Stomach smooth muscle (tissue), 2 donors: Measurements from ENCODE around the gene SCGB1A1.

Experiments used
- H3K27ac ChIP-seq: one replicate; pipeline ENCODE4 v1.7.0; 2013; ENCODE audit warnings: mild to moderate bottlenecking, low read length, inconsistent platforms
- H3K27me3 ChIP-seq, 2 donors: one replicate each; pipeline ENCODE4 v1.7.0; 2013; ENCODE audit warnings: low read length in 2 of 2; ENCODE audit not compliant: insufficient read depth in 2 of 2, control insufficient read depth in 1 of 2
- H3K36me3 ChIP-seq, 2 donors: one replicate each; pipeline ENCODE4 v1.7.0; 2013; ENCODE audit warnings: low read length in 2 of 2; ENCODE audit not compliant: control insufficient read depth in 2 of 2, insufficient read depth in 2 of 2
- H3K4me1 ChIP-seq: one replicate; pipeline ENCODE4 v1.7.0; 2013; ENCODE audit warnings: low read length; ENCODE audit not compliant: control insufficient read depth, insufficient read depth
- H3K4me3 ChIP-seq, 2 donors: one replicate each; pipeline ENCODE4 v1.7.0; 2013; ENCODE audit warnings: low read length in 2 of 2
- H3K9ac ChIP-seq, 2 donors: one replicate each; pipeline ENCODE4 v1.7.0; 2013; ENCODE audit warnings: low read length in 2 of 2, mild to moderate bottlenecking in 1 of 2
- H3K9me3 ChIP-seq, 2 donors: one replicate each; pipeline ENCODE4 v1.7.0; 2013; ENCODE audit warnings: low read length in 2 of 2; ENCODE audit not compliant: control insufficient read depth in 2 of 2
- donor health status: healthy.
- donor health status: Pancreatic carcinoma.

SCGB1A1 gene

GRCh38 chr11:62399172-62399877 is 19.5 kb upstream of the SCGB1A1 start:
- Histone ChIP-seq H3K36me3 (no peaks in the 10 kb centered on the region), H3K4me3 (peak overlapping the region; percentile 5 to 47), H3K9me3 (no peaks in the 10 kb centered on the region), H3K27me3 (no peaks in the 10 kb centered on the region), H3K4me1 (peaks cover 74% of the 10 kb centered on the region), H3K9ac (peak overlapping the region; percentile 47 to 62), H3K27ac (peak overlapping the region; percentile 95)

DNA sequence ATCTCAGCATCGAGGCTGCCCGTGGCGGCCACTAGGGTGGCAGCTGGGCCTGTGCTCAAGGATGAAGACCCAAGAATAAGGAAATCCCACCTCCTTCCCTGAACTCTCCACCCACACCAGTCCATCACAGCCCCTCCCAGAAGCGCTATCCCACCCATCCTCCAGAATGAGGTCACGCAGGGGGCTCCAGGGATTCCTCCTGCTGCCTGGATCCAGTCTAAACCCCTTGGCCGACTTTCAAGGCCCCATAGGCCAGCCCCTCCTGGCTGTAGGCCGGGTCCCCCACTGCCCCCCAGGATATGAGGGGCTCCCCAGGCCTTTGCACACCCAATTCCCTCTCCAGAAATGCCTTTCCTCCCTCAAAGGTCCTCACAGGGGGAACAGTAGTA is 19.0 kb upstream of the SCGB1A1 start:
- Histone ChIP-seq H3K9me3 (no peaks in the 10 kb centered on the region), H3K4me1 (peaks cover 68% of the 10 kb centered on the region), H3K27me3 (no peaks in the 10 kb centered on the region), H3K9ac (peak overlapping the region; percentile 47 to 62), H3K36me3 (no peaks in the 10 kb centered on the region), H3K4me3 (peak overlapping the region in 1 of 2 donors; percentile 47), H3K27ac (peak overlapping the region; percentile 95)

- H3K27ac ChIP-seq, result peak overlapping the region; percentile 95
- H3K9me3 ChIP-seq, result no peaks in the 10 kb centered on the region
- peak overlapping the region in 1 of 2 donors; percentile 40 for H3K4me3 ChIP-seq
- H3K36me3 ChIP-seq, result no peaks in the 10 kb centered on the region
- H3K27me3 ChIP-seq, result no peaks in the 10 kb centered on the region
- peak overlapping the region; percentile 47 to 62 for H3K9ac ChIP-seq
- H3K4me1 ChIP-seq, result peaks cover 64% of the 10 kb centered on the region
These were observed 18.6 kb upstream of the SCGB1A1 start for GRCh38 chr11:62400281-62400680.

DNA sequence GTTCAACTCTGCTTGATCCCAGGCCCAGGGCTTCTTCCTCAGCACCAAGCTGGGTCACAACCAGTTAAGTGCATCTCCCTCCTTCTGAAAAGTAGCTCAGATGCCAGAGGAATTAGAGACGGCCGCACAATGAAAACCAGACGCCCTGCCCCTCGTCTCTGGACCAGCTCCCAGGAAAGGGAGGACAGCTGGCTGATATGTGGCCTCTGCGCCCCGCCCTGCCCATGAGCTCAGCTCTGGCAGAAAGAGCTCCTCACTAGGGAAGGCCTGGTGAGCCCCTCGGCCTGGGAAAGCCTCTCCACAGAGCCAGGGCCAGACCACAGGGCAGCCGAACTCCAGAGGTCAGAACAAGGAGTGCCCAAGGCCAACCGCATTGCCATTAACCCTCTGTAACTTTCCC is 18.1 kb upstream of the SCGB1A1 start:
- Histone ChIP-seq H3K4me1 (peaks cover 61% of the 10 kb centered on the region), H3K27ac (peak overlapping the region; percentile 95), H3K9me3 (no peaks in the 10 kb centered on the region), H3K9ac (peak overlapping the region; percentile 49 to 68), H3K4me3 (peak overlapping the region; percentile 32 to 40), H3K27me3 (no peaks in the 10 kb centered on the region), H3K36me3 (no peaks in the 10 kb centered on the region)

- H3K4me1 ChIP-seq, result peaks cover 60% of the 10 kb centered on the region
- H3K27me3 ChIP-seq, result no peaks in the 10 kb centered on the region
- H3K36me3 ChIP-seq, result no peaks in the 10 kb centered on the region
- H3K27ac ChIP-seq, result peak overlapping the region; percentile 95
- H3K4me3 ChIP-seq, result peak overlapping the region; percentile 32 to 40
- H3K9me3 ChIP-seq, result no peaks in the 10 kb centered on the region
- peak overlapping the region; percentile 49 to 68 for H3K9ac ChIP-seq
These were observed 17.5 kb upstream of the SCGB1A1 start for GRCh38 chr11:62401356-62401755.

DNA sequence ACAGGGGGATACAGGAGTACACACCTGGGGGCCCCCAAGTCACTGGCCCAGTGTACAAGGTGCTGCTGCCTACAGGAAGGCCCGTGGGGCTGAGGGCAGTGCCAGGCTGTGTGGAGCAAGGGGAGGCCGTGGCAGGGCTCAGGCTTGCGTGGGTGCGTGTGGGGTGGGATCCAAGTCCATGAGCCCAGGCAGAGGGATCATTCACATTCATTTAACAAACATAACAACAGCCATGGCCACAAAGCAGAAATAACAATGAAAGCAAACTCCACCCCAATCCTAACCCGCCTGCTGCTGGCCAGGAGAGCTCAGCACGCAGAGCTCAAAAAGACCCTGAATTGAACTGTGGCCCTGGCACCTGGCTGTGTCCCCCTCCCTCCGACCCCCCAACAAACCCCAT is 17.0 kb upstream of the SCGB1A1 start:
- H3K4me3 ChIP-seq, result peak overlapping the region in 1 of 2 donors; percentile 40
- peaks cover 56% of the 10 kb centered on the region for H3K4me1 ChIP-seq
- peak overlapping the region; percentile 95 for H3K27ac ChIP-seq
- H3K9ac ChIP-seq, result no peak overlapping the region
- H3K9me3 ChIP-seq, result no peaks in the 10 kb centered on the region
- H3K36me3 ChIP-seq, result no peaks in the 10 kb centered on the region
- H3K27me3 ChIP-seq, result no peaks in the 10 kb centered on the region

- H3K9ac ChIP-seq, result no peak overlapping the region
- no peaks in the 10 kb centered on the region for H3K36me3 ChIP-seq
- peak overlapping the region; percentile 95 for H3K27ac ChIP-seq
- H3K27me3 ChIP-seq, result no peaks in the 10 kb centered on the region
- peak overlapping the region in 1 of 2 donors; percentile 8 for H3K4me3 ChIP-seq
- peaks cover 55% of the 10 kb centered on the region for H3K4me1 ChIP-seq
- H3K9me3 ChIP-seq, result no peaks in the 10 kb centered on the region
These were observed 16.4 kb upstream of the SCGB1A1 start for GRCh38 chr11:62402226-62402959.

- H3K27me3 ChIP-seq, result no peaks in the 10 kb centered on the region
- peak overlapping the region; percentile 95 for H3K27ac ChIP-seq
- no peaks in the 10 kb centered on the region for H3K9me3 ChIP-seq
- no peaks in the 10 kb centered on the region for H3K36me3 ChIP-seq
- H3K4me1 ChIP-seq, result peaks cover 49% of the 10 kb centered on the region
- H3K9ac ChIP-seq, result no peak overlapping the region
- no peak overlapping the region for H3K4me3 ChIP-seq
These were observed 15.7 kb upstream of the SCGB1A1 start for GRCh38 chr11:62402960-62403730.

DNA sequence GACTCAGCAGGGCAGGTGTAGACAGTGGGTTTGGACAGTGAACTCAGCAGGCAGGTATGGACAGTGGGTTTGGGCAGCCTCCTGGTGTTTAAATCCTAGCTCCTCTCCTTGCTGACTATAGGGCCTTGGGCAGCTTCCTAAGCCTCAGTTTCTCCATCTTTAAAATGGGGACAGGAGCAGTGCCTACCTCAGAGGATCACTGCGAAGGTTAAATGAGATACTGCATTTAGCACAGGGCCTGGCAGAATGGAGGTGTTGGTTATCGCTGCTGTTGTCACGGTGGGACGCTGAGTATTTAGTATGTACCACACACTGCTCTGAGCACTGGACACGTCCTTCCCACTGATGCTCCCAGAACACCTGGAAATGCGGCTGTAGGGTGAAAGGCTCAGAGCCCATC is 14.4 kb upstream of the SCGB1A1 start:
- H3K36me3 ChIP-seq, result no peaks in the 10 kb centered on the region
- H3K27me3 ChIP-seq, result no peaks in the 10 kb centered on the region
- no peaks in the 10 kb centered on the region for H3K9me3 ChIP-seq
- no peak overlapping the region for H3K4me3 ChIP-seq
- peaks cover 36% of the 10 kb centered on the region for H3K4me1 ChIP-seq
- H3K27ac ChIP-seq, result no peak overlapping the region
- no peak overlapping the region for H3K9ac ChIP-seq

DNA sequence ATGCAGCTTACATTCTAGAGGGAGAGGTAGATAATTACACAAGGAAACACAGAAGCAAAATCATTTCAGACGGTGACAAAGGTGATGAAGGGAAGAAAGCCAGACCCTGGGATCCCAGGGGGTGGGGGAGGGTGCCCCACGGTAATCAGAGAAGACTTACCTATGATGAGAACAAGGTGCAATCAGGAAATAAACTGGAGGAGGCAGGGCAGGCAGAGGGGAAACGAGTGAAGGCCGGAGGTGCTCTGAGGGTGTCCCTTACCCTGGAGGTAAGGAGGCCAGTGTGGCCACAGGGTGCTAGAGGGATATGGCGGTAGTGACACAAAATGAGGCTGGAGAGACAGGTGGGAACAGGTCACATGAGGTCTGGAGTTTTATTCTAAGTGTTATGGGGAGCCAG is 13.9 kb upstream of the SCGB1A1 start:
- H3K27ac ChIP-seq, result no peak overlapping the region
- peaks cover 32% of the 10 kb centered on the region for H3K4me1 ChIP-seq
- no peaks in the 10 kb centered on the region for H3K36me3 ChIP-seq
- no peak overlapping the region for H3K9ac ChIP-seq
- H3K27me3 ChIP-seq, result no peaks in the 10 kb centered on the region
- no peaks in the 10 kb centered on the region for H3K9me3 ChIP-seq
- no peak overlapping the region for H3K4me3 ChIP-seq
